Measurements from ENCODE around the gene LAMA4.

GRCh38 chr6:112183271-112183671, 71.1 kb downstream of the LAMA4 start:
- no peak for TF ChIP-seq CTCF (IDR thresholded peaks at IDR 0.05)
- TF ChIP-seq POLR2A (IDR thresholded peaks at IDR 0.05): no peak
- no peak for TF ChIP-seq POLR2AphosphoS5 (IDR thresholded peaks at IDR 0.05; ENCODE audit: insufficient read depth in 1 of 2, low read depth in 1 of 2)

Data from vagina (tissue), 2 donors.